GM12801 (cell line): ENCODE results near the gene NEK5.

Source experiments
- TF ChIP-seq, protein P1 (sequence below): IDR thresholded peaks from one replicate; pipeline ENCODE4 v1.5.1; 2011; ENCODE audit warnings: control low read depth; ENCODE audit not compliant: insufficient read length; ENCODE audit errors: extremely low read depth

NEK5 gene

DNA sequence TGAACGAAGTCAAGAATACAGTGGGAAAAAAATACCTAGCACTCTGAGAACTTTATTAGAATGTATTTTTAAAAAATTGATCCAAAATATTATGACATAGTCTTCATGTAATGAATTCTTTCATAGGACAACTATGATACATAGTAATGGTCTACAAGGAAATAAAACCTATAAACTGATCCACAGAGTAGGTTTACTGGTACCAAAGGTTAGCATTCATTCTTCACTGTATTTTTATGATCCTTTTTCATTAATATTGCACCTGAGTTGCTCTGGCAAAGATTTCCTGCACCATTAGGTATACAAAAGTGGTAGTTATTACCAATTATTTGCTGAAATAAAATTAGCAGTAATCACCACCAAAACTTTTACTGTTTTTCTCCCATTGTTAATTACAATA lies 26.3 kb upstream of the NEK5 start:
- TF ChIP-seq, protein P1, sequence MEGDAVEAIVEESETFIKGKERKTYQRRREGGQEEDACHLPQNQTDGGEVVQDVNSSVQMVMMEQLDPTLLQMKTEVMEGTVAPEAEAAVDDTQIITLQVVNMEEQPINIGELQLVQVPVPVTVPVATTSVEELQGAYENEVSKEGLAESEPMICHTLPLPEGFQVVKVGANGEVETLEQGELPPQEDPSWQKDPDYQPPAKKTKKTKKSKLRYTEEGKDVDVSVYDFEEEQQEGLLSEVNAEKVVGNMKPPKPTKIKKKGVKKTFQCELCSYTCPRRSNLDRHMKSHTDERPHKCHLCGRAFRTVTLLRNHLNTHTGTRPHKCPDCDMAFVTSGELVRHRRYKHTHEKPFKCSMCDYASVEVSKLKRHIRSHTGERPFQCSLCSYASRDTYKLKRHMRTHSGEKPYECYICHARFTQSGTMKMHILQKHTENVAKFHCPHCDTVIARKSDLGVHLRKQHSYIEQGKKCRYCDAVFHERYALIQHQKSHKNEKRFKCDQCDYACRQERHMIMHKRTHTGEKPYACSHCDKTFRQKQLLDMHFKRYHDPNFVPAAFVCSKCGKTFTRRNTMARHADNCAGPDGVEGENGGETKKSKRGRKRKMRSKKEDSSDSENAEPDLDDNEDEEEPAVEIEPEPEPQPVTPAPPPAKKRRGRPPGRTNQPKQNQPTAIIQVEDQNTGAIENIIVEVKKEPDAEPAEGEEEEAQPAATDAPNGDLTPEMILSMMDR, result no peak

DNA sequence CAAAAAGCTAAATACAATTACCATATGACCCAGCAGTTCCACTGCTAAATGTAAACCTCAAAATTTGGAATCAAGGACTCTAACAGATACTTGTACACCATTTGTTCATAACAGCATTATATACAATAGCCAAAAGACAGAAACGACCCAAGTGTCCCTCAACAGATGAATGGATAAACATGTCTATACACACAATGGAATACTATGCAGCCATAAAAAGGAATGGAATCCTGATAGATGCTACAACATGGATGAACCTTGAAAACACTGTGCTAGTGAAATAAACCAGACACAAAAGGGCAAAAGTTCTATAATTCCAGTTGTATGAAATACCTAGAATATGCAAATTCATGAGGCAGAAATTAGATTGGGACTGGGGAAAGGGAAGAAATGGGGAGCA lies 18.4 kb upstream of the NEK5 start:
- TF ChIP-seq, protein P1, result no peak

DNA sequence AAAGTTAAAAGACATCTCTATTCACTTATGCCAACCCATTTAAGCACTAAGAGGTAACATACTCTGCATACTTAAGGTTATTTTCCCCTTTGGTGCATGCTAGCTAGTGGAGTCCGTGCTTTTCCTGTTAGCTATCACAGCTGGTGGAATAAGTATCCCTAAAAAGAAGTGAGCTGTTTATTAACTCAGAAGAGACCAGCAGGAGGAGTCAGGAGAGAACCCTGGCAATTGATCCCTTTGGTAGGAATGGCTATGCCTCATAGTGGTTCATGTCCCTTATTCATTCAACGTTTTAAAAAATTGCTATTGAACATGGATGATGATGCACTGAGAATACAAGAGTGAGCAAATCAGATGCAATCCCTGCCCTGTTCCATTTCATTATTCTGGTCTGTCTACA lies 12.4 kb upstream of the NEK5 start:
- TF ChIP-seq, protein P1, result no peak

DNA sequence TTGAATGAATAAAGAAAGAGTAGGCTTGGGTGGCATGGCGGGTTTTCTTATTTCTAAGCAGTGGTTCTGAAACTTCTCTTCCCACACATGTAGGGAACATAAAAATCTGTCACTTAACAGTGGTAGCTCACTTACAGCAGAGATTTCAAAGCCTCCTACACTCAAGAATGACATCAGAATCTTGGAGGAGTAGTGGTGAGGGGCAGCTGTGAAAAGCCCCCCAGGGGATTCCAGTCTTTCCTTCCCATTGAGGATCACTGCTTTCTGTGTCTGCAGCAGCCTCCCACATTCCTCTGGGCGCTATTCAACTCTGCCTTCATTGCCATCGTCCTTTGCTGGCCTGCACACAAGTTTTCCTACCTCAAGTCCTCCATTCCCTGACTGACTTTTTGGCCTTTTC lies 8.6 kb upstream of the NEK5 start:
- TF ChIP-seq, protein P1, result no peak

DNA sequence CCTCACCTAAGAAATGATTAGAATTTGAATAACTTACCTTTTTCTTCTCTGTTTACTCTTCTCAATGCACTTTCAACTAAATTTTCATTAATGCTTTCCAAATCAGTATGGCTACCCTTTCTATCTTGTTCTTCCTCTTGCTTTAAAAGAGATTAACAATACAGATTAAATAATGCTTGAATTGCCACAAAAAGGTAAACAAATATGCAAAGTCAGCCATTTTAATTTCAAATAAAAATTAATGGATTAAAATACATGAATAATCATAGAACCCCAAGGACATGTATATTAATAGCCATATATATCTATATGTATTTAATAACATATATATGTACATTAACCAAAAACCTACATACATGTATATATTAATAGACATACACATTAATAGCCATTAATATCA lies 7.9 kb upstream of the NEK5 start:
- TF ChIP-seq, protein P1, result no peak

DNA sequence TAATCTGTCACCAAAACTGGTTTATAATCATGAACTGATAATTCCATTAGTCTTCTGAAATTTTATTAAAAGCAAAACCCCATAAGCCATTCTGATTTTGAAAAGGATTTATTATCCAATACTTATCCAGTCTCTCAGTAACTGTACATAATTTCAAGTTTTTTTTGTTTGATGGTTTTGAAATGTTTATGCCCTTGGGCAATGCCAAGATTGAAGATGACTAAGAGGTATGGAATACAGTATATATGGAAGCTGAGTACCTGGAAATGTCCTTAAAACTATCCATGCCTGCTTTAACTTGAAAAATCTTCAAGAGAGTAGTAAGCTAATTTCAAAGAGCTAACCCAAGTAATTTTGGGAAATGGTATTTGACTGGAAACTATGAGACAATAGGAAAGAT lies 1.8 kb upstream of the NEK5 start:
- TF ChIP-seq, protein P1, result no peak

DNA sequence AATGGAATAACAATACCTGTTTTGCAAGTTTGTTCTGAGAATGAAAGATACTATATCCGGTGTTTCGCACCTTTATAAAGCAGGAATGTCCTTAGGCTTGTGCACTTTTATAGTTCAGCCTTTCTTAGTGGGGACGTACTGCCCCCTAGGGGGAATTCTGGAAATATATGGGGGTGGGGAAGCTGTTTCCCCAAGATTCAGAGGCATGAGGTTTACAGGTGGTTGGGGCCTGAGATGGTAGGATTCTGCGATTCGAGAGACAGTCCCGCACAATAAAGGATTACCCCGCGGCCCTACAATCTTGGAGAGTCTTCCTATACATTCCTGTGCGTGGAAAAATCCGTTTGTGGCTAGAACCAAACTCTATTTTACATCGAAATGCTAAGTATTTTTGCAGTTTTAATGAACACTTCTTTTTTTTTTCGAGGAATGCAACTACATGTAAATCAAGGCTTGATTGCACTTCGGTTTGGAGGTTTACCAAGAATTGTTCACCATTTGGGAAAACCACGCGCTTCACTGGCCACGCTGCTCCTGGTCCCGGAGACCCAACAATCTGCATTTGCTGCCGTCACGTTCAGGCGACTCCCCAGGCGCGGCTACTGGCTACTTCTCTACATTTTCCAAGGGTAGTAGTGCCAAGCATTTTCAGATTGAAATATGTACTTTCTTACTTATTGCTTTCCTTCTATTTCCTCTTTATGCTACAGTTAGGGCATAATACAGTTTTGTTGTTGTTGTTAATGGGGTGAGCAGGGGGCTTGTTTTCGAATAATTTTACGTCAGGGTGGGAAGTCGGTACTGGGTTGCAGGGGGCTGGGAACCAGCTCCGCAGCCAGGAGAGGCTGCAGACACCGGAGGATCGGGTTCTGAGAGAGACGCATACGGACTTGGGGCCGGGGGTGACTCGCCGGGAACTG lies 830 bp downstream of the NEK5 start:
- TF ChIP-seq, protein P1, result no peak
